Smooth muscle cell (in vitro differentiated cells): ENCODE measurements around the gene PTPRM. TPM values are rescaled to one million over a fixed set of nuclear protein-coding genes. Genes with fewer than 3 reads are reported as not detected.

ENCODE experiments used
- DNase-seq: peaks from one replicate; lab custom pipeline; 2025; ENCODE audit not compliant: unreplicated experiment; lab: John Stamatoyannopoulos, UW
- H2AFZ ChIP-seq: fragments of 200-600 bp; sonication (generic); 2 replicates; pipeline ENCODE4 v1.6.0; 2016; ENCODE audit warnings: antibody characterized with exemption, low read depth, mild to moderate bottlenecking
- H3F3A ChIP-seq: fragments of 200-600 bp; sonication (generic); 2 replicates; pipeline ENCODE4 v1.6.0; 2017; ENCODE audit warnings: antibody characterized with exemption, low read depth
- H3K27ac ChIP-seq: fragments of 200-600 bp; sonication (generic); 2 replicates; pipeline ENCODE4 v1.5.1; 2016; ENCODE audit warnings: low read depth, mild to moderate bottlenecking
- H3K27me3 ChIP-seq: fragments of 200-600 bp; sonication (generic); 2 replicates; pipeline ENCODE4 v1.6.1; 2016; ENCODE audit warnings: low read depth, mild to moderate bottlenecking
- H3K36me3 ChIP-seq: fragments of 200-600 bp; sonication (generic); 2 replicates; pipeline ENCODE4 v1.5.1; 2016; ENCODE audit warnings: low read depth
- H3K4me1 ChIP-seq: fragments of 200-600 bp; sonication (generic); 2 replicates; pipeline ENCODE4 v1.5.1; 2016; ENCODE audit warnings: low read depth
- H3K4me2 ChIP-seq: fragments of 200-600 bp; sonication (generic); 2 replicates; pipeline ENCODE4 v1.6.0; 2016; ENCODE audit warnings: mild to moderate bottlenecking
- H3K4me3 ChIP-seq: fragments of 200-600 bp; sonication (generic); 2 replicates; pipeline ENCODE4 v1.5.1; 2016; ENCODE audit warnings: mild to moderate bottlenecking
- H3K79me2 ChIP-seq: fragments of 200-600 bp; sonication (generic); 2 replicates; pipeline ENCODE4 v1.6.0; 2016; ENCODE audit warnings: low read depth, mild to moderate bottlenecking
- H3K9ac ChIP-seq: fragments of 200-600 bp; sonication (generic); 2 replicates; pipeline ENCODE4 v1.6.0; 2016; ENCODE audit warnings: low read depth
- H3K9me3 ChIP-seq: fragments of 200-600 bp; sonication (generic); replicated peaks from 2 replicates; pipeline ENCODE4 v1.5.1; 2016; ENCODE audit warnings: low read depth
- H4K20me1 ChIP-seq: fragments of 200-600 bp; sonication (generic); 2 replicates; pipeline ENCODE4 v1.6.0; 2016; ENCODE audit warnings: low read depth
- CTCF ChIP-seq: fragments of 200-600 bp; sonication (generic); IDR thresholded peaks from 2 replicates; pipeline ENCODE4 v1.5.1; 2017; ENCODE audit warnings: borderline replicate concordance, mild to moderate bottlenecking, antibody characterized with exemption; ENCODE audit not compliant: insufficient read depth, poor library complexity, severe bottlenecking
- WGBS: methylation state at CpG from one replicate; pipeline ENCODE4 v1.1.7; 2016; ENCODE audit warnings: low lambda C conversion rate; 5-methylcytosine and 5-hydroxymethylcytosine counted together
- polyA plus RNA-seq: library from polyadenylated mRNA; unstranded; fragments of >200 nt; fragmentation: Nextera tagmentation; extraction: Ambion mirVana; gene quantifications from 2 replicates; pipeline ENCODE4 v1.2.1, GENCODE V29; 2016
- total RNA-seq: library from RNA; depleted of rRNA; stranded (reverse); fragments of >200 nt; gene quantifications from 2 replicates; pipeline ENCODE4 v1.2.3, GENCODE V29; 2014

PTPRM gene
- total and polyA plus RNA-seq, 2 experiments from 2014 or later, result 57.5 to 115 TPM

- H3K4me2 ChIP-seq, result no peak overlapping the region
- no peaks in the 10 kb centered on the region for H3K4me1 ChIP-seq
- H3F3A ChIP-seq, result no peaks in the 10 kb centered on the region
- no peak overlapping the region for H2AFZ ChIP-seq
- H3K79me2 ChIP-seq, result no peaks in the 10 kb centered on the region
- no peaks in the 10 kb centered on the region for H3K9me3 ChIP-seq
- peaks cover 4% of the 10 kb centered on the region for H4K20me1 ChIP-seq
- no peak overlapping the region for H3K9ac ChIP-seq
- no peak overlapping the region for H3K4me3 ChIP-seq
- no peaks in the 10 kb centered on the region for H3K36me3 ChIP-seq
- WGBS, result 65% methylated on average over 2 of the region's 2 CpGs
- no peaks in the 10 kb centered on the region for H3K27me3 ChIP-seq
- no peak overlapping the region for H3K27ac ChIP-seq
- TF ChIP-seq CTCF, result no peak
- no peak for DNase-seq
Observed at GRCh38 chr18:8314124-8314523, 747.0 kb downstream of the PTPRM start.

- TF ChIP-seq CTCF, result no peak
- Histone ChIP-seq H3K27ac (no peak overlapping the region), H3K4me2 (no peak overlapping the region), H3K4me1 (no peaks in the 10 kb centered on the region), H4K20me1 (no peaks in the 10 kb centered on the region), H3K79me2 (no peaks in the 10 kb centered on the region), H3K9me3 (no peaks in the 10 kb centered on the region), H2AFZ (no peak overlapping the region), H3K4me3 (no peak overlapping the region), H3F3A (no peaks in the 10 kb centered on the region), H3K27me3 (no peaks in the 10 kb centered on the region), H3K9ac (no peak overlapping the region), H3K36me3 (no peaks in the 10 kb centered on the region)
- 73% methylated on average over 6 of the region's 6 CpGs for WGBS
- no peak for DNase-seq
Observed at GRCh38 chr18:8319798-8320489, 752.8 kb downstream of the PTPRM start.

- no peak for DNase-seq
- H3K27ac ChIP-seq, result no peak overlapping the region
Observed at GRCh38 chr18:8322486-8322885, 755.4 kb downstream of the PTPRM start.

More at GRCh38 chr18:8322486-8322885, 755.4 kb downstream of the PTPRM start:
- Histone ChIP-seq H3K27me3 (no peaks in the 10 kb centered on the region), H4K20me1 (no peaks in the 10 kb centered on the region), H3K4me2 (no peak overlapping the region), H3K79me2 (no peaks in the 10 kb centered on the region), H3K4me3 (no peak overlapping the region), H2AFZ (no peak overlapping the region), H3K9me3 (no peaks in the 10 kb centered on the region), H3K36me3 (no peaks in the 10 kb centered on the region), H3F3A (no peaks in the 10 kb centered on the region), H3K4me1 (no peaks in the 10 kb centered on the region), H3K9ac (no peak overlapping the region)
- 96% methylated on average over 2 of the region's 2 CpGs for WGBS
- TF ChIP-seq CTCF, result no peak
